ENCODE results near the gene ANKRD29. TPM values are rescaled to one million over a fixed set of nuclear protein-coding genes. Genes with fewer than 3 reads are reported as not detected.

ANKRD29 gene
- polyA plus RNA-seq, 1 of the 3 experiments (the other 2 are of a cell fraction), result 8.2 TPM

DNA sequence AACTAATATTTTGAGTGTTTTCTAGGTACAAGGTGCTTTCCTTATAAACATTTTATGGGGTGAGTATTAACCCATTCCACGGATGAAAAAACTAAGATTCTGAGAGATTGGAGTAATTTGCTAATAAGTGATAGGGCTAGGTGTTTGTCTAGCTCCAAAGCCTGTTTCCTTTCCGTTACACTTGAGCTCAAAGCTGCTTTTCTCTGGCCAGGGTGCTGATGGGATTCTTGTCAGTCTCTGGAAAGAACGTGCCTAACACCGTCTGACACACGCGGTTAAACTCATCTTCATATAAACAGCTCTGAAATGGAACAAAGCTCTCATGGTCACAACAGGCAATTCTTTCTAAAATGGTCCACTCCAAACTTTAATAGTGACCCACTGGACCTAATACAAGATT lies 2.0 kb upstream of the ANKRD29 start:
- WGBS (ENCODE audit: low lambda C conversion rate), result 91% methylated on average over 6 of the region's 6 CpGs
- POLR2A ChIA-PET, result no interaction called here
- TF ChIP-seq FOSL2 (IDR thresholded peaks at IDR 0.05; ENCODE audit: borderline replicate concordance, low read depth) (no peak), REST (IDR thresholded peaks at IDR 0.05; ENCODE audit: low read depth, low read length) (peak; percentile 77; the same call in 1 of the 2 replicates)
- Histone ChIP-seq H3K9ac (no peak overlapping the region), H3K36me3 (replicated peaks in 1 of 2; ENCODE audit: control insufficient read depth in 1 of 2, insufficient read depth in 2 of 2, low read length in 1 of 2) (no peaks in the 10 kb centered on the region), H3K9me3 (no peaks in the 10 kb centered on the region), H2AFZ (ENCODE audit: low read depth) (no peak overlapping the region), H3K4me3 (ENCODE audit: low read depth in 2 of 2, low read length in 1 of 2) (no peak overlapping the region), H3K4me2 (no peak overlapping the region), H3K4me1 (ENCODE audit: control insufficient read depth in 1 of 2, insufficient read depth in 2 of 2, low read depth in 1 of 2, low read length in 1 of 2) (peaks cover 0 to 2% of the 10 kb centered on the region in 2 experiments; a peak in 2 of 4 replicates), H3K79me2 (ENCODE audit: insufficient read depth) (no peaks in the 10 kb centered on the region), H3K27me3 (ENCODE audit: insufficient read depth) (no peaks in the 10 kb centered on the region; the same call in 1 of the 2 replicates), H3F3A (replicated peaks; ENCODE audit: insufficient read depth) (no peaks in the 10 kb centered on the region), H4K20me1 (ENCODE audit: insufficient read depth) (no peaks in the 10 kb centered on the region), H3K27ac (ENCODE audit: low read depth in 2 of 2, low read length in 1 of 2) (no peak overlapping the region), H3K9me2 (no peaks in the 10 kb centered on the region)
- CTCF ChIA-PET, result interaction anchor here (0.9 to 1.6 kb wide), 3 partner anchors 13 to 166 kb away, joined by 3 to 5 read pairs (median 3); no protein-coding TSS in a partner anchor
- no peak for DNase-seq

DNA sequence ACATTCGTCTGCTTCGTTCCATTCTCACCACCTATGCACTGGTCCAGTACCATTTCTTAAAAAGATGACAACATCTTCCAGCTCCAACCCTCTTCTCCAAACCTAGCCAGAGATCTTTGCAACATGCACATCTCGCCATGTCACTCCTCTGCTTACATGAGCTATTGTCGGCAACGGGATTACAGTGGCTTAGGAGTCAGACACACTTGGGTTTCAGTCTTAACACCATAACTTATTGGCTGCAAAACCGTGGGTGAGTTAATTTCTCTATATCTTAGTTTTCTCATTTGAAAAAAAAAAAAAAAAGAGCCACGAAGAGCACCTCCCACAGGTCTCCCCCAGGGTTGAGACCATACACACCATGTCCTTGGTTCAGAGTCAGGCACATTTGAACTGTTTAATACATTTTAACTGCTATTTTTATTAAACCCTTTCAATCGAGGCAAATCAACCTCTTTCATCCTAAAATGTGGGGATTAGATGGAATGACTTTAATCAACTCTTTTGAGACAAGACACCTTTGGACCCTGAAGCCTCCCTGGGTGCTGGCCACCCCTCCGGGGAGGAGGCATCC lies 889 bp downstream of the ANKRD29 start:
- ChIA-PET CTCF (interaction anchor here (0.6 to 2.0 kb wide), 4 partner anchors 10 to 41 kb away, joined by 3 to 9 read pairs (median 5); no protein-coding TSS in a partner anchor), POLR2A (no interaction called here)
- Histone ChIP-seq H3K36me3 (replicated peaks in 1 of 2; ENCODE audit: control insufficient read depth in 1 of 2, insufficient read depth in 2 of 2, low read length in 1 of 2) (no peaks in the 10 kb centered on the region), H4K20me1 (ENCODE audit: insufficient read depth) (no peaks in the 10 kb centered on the region), H3K9ac (peak overlapping the region; percentile 52; the same call in 1 of the 2 replicates), H3K4me3 (ENCODE audit: low read depth in 2 of 2, low read length in 1 of 2) (peak overlapping the region; percentile 53 to 64), H3K79me2 (ENCODE audit: insufficient read depth) (no peaks in the 10 kb centered on the region), H3K27me3 (ENCODE audit: insufficient read depth) (no peaks in the 10 kb centered on the region), H3F3A (replicated peaks; ENCODE audit: insufficient read depth) (no peaks in the 10 kb centered on the region), H3K9me3 (no peaks in the 10 kb centered on the region), H3K4me1 (ENCODE audit: control insufficient read depth in 1 of 2, insufficient read depth in 2 of 2, low read depth in 1 of 2, low read length in 1 of 2) (peaks cover 0 to 4% of the 10 kb centered on the region in 2 experiments; a peak in 2 of 4 replicates), H2AFZ (ENCODE audit: low read depth) (peak overlapping the region; percentile 91), H3K27ac (ENCODE audit: low read depth in 2 of 2, low read length in 1 of 2) (no peak overlapping the region), H3K4me2 (peak overlapping the region; percentile 89), H3K9me2 (no peaks in the 10 kb centered on the region)
- no peak for TF ChIP-seq FOSL2 (IDR thresholded peaks at IDR 0.05; ENCODE audit: borderline replicate concordance, low read depth)
- WGBS (ENCODE audit: low lambda C conversion rate), result 63% methylated on average over 9 of the region's 9 CpGs
- DNase-seq, result no peak

- no peaks in the 10 kb centered on the region for H4K20me1 ChIP-seq (ENCODE audit: insufficient read depth)
- no peaks in the 10 kb centered on the region for H3K79me2 ChIP-seq (ENCODE audit: insufficient read depth)
- H3F3A ChIP-seq (replicated peaks; ENCODE audit: insufficient read depth), result no peaks in the 10 kb centered on the region
- peak; percentile 25; the same call in 1 of the 2 replicates for TF ChIP-seq FOSL2 (IDR thresholded peaks at IDR 0.05; ENCODE audit: borderline replicate concordance, low read depth)
- no peak for TF ChIP-seq ZBTB33 (IDR thresholded peaks at IDR 0.05; ENCODE audit: borderline replicate concordance, low read depth)
- H3K36me3 ChIP-seq (replicated peaks in 1 of 2; ENCODE audit: control insufficient read depth in 1 of 2, insufficient read depth in 2 of 2, low read length in 1 of 2), result no peaks in the 10 kb centered on the region
- 90% methylated on average over 5 of the region's 5 CpGs for WGBS (ENCODE audit: low lambda C conversion rate)
- no peak overlapping the region for H3K4me2 ChIP-seq
- ChIA-PET CTCF (no interaction called here), POLR2A (no interaction called here)
- H3K27me3 ChIP-seq (ENCODE audit: insufficient read depth), result no peaks in the 10 kb centered on the region
- no peaks in the 10 kb centered on the region for H3K9me2 ChIP-seq
- H3K9ac ChIP-seq, result no peak overlapping the region
- DNase-seq, result no peak
- no peak overlapping the region for H2AFZ ChIP-seq (ENCODE audit: low read depth)
- no peak overlapping the region for H3K4me3 ChIP-seq (ENCODE audit: low read depth in 2 of 2, low read length in 1 of 2)
- no peaks in the 10 kb centered on the region for H3K9me3 ChIP-seq
- H3K27ac ChIP-seq (ENCODE audit: low read depth in 2 of 2, low read length in 1 of 2), result no peak overlapping the region
- H3K4me1 ChIP-seq (ENCODE audit: control insufficient read depth in 1 of 2, insufficient read depth in 2 of 2, low read depth in 1 of 2, low read length in 1 of 2), result peaks cover 0 to 5% of the 10 kb centered on the region in 2 experiments; a peak in 2 of 4 replicates
These were observed 4.4 kb downstream of the ANKRD29 start for GRCh38 chr18:23658285-23658684.

All from SK-N-SH (cell line).